GM18873 (cell line): ENCODE results near the gene HEATR5A.

Source experiments
- ATAC-seq: cut with Tn5 transposase; IDR thresholded peaks from one replicate; pipeline ENCODE4 v1.9.1; 2021; ENCODE audit warnings: mild to moderate bottlenecking, moderate library complexity, moderate number of reproducible peaks; ENCODE audit not compliant: unreplicated experiment, low FRiP score

Gene HEATR5A

GRCh38 chr14:31428011-31428410 lies 7.7 kb upstream of the HEATR5A start:
- no peak for ATAC-seq

- no peak for ATAC-seq
These were observed 6.3 kb upstream of the HEATR5A start for GRCh38 chr14:31426663-31427062.

GRCh38 chr14:31425905-31426304 lies 5.6 kb upstream of the HEATR5A start:
- no peak for ATAC-seq

GRCh38 chr14:31421200-31421599 lies 850 bp upstream of the HEATR5A start:
- no peak for ATAC-seq

GRCh38 chr14:31419967-31420318 lies 407 bp downstream of the HEATR5A start:
- peak; percentile 14 for ATAC-seq

GRCh38 chr14:31419179-31419966 lies 977 bp downstream of the HEATR5A start:
- no peak for ATAC-seq

- ATAC-seq: no peak
These were observed 1.9 kb downstream of the HEATR5A start for GRCh38 chr14:31418440-31418839.

GRCh38 chr14:31414190-31414833 lies 6.0 kb downstream of the HEATR5A start:
- ATAC-seq: no peak

- no peak for ATAC-seq
These were observed 9.1 kb downstream of the HEATR5A start for GRCh38 chr14:31411218-31411727.

GRCh38 chr14:31410048-31410650 lies 10.2 kb downstream of the HEATR5A start:
- ATAC-seq: no peak

GRCh38 chr14:31408421-31408820 lies 11.9 kb downstream of the HEATR5A start:
- no peak for ATAC-seq

- ATAC-seq: no peak
These were observed 14.6 kb downstream of the HEATR5A start for GRCh38 chr14:31405599-31406232.

- ATAC-seq: no peak
These were observed 15.2 kb downstream of the HEATR5A start for GRCh38 chr14:31405106-31405505.

GRCh38 chr14:31403707-31404106 lies 16.6 kb downstream of the HEATR5A start:
- ATAC-seq: no peak

- no peak for ATAC-seq
These were observed 17.4 kb downstream of the HEATR5A start for GRCh38 chr14:31402764-31403439.

GRCh38 chr14:31401369-31401932 lies 18.9 kb downstream of the HEATR5A start:
- ATAC-seq: no peak

- ATAC-seq: no peak
These were observed 20.2 kb downstream of the HEATR5A start for GRCh38 chr14:31400031-31400638.

- no peak for ATAC-seq
These were observed 24.7 kb downstream of the HEATR5A start for GRCh38 chr14:31395572-31396205.

GRCh38 chr14:31395119-31395518 lies 25.2 kb downstream of the HEATR5A start:
- ATAC-seq: no peak
